Lower lobe of right lung (tissue), 2 donors: ENCODE data around the gene EFEMP2. TPM values are rescaled to one million over a fixed set of nuclear protein-coding genes. Genes with fewer than 3 reads are reported as not detected.

Experiments used
- ATAC-seq, 2 donors: fragments of 200-7000 bp; cut with Tn5 transposase; one replicate each; pipeline ENCODE4 v1.9.1; 2020 to 2022; ENCODE audit warnings: mild to moderate bottlenecking in 2 of 2, moderate library complexity in 2 of 2
- DNase-seq: peaks from one replicate; pipeline ENCODE4 v3.0.0-alpha.2; 2020
- H3K27ac ChIP-seq: fragments of 200-600 bp; one replicate; pipeline ENCODE4 v1.8.0; 2022
- H3K27me3 ChIP-seq: fragments of 200-600 bp; one replicate; pipeline ENCODE4 v1.8.0; 2022; ENCODE audit warnings: low read depth
- H3K36me3 ChIP-seq: fragments of 200-600 bp; one replicate; pipeline ENCODE4 v1.8.0; 2022; ENCODE audit warnings: mild to moderate bottlenecking
- H3K4me1 ChIP-seq: fragments of 200-600 bp; one replicate; pipeline ENCODE4 v1.8.0; 2022
- H3K4me3 ChIP-seq: fragments of 200-600 bp; one replicate; pipeline ENCODE4 v1.8.0; 2022; ENCODE audit warnings: mild to moderate bottlenecking
- H3K9me3 ChIP-seq: fragments of 200-600 bp; one replicate; pipeline ENCODE4 v1.8.0; 2022
- CTCF ChIP-seq: fragments of 200-600 bp; IDR thresholded peaks from one replicate; pipeline ENCODE4 v1.8.0; 2022; ENCODE audit warnings: antibody characterized with exemption, mild to moderate bottlenecking
- intact Hi-C: fragments of 100-400 bp; cut with DNase I; formaldehyde crosslinking; loops from one replicate; pipeline ENCODE4 v1.11.0; 2022
- total RNA-seq: library from RNA; stranded (reverse); fragmentation: NEBNext Ultra II Directional; extraction: Animal tissue kit (Norgen Biotek cat#: 25700); gene quantifications from one replicate; pipeline ENCODE4 v1.2.1, GENCODE V29; 2021
- donor health status: DM: no; HTN: yes; CAD: no; lungs with severe emphysema.

Gene EFEMP2
- total RNA-seq, 1 donor from 2014 or later: 53.9 TPM

GRCh38 chr11:65870706-65871681 lies 1.6 kb downstream of the EFEMP2 start:
- H3K4me3 ChIP-seq: peak overlapping the region; percentile 62
- intact Hi-C loops: no loop called here
- H3K27ac ChIP-seq: peak overlapping the region; percentile 87
- no peaks in the 10 kb centered on the region for H3K9me3 ChIP-seq
- DNase-seq (peak; percentile 53), ATAC-seq (no peak)
- no peak for TF ChIP-seq CTCF
- H3K27me3 ChIP-seq: no peaks in the 10 kb centered on the region
- H3K4me1 ChIP-seq: peaks cover 26% of the 10 kb centered on the region
- peaks cover 34% of the 10 kb centered on the region for H3K36me3 ChIP-seq

- no peak for TF ChIP-seq CTCF
- Histone ChIP-seq H3K4me3 (no peak overlapping the region), H3K36me3 (peaks cover 41% of the 10 kb centered on the region), H3K9me3 (no peaks in the 10 kb centered on the region), H3K27ac (no peak overlapping the region), H3K27me3 (no peaks in the 10 kb centered on the region), H3K4me1 (peaks cover 26% of the 10 kb centered on the region)
- DNase-seq: peak; percentile 48
- intact Hi-C loops: no loop called here
- no peak for ATAC-seq
These were observed 2.3 kb downstream of the EFEMP2 start for GRCh38 chr11:65870307-65870658.

- ATAC-seq (no peak), DNase-seq (peak; percentile 45)
- H3K9me3 ChIP-seq: no peaks in the 10 kb centered on the region
- no peak for TF ChIP-seq CTCF
- H3K36me3 ChIP-seq: peaks cover 46% of the 10 kb centered on the region
- no peaks in the 10 kb centered on the region for H3K27me3 ChIP-seq
- H3K4me3 ChIP-seq: no peak overlapping the region
- H3K4me1 ChIP-seq: peaks cover 26% of the 10 kb centered on the region
- H3K27ac ChIP-seq: no peak overlapping the region
- intact Hi-C loops: no loop called here
These were observed 2.8 kb downstream of the EFEMP2 start for GRCh38 chr11:65869643-65870306.

GRCh38 chr11:65868907-65869306 lies 3.7 kb downstream of the EFEMP2 start:
- no peak for TF ChIP-seq CTCF
- intact Hi-C loops: no loop called here
- H3K27ac ChIP-seq: no peak overlapping the region

GRCh38 chr11:65868076-65868667 lies 4.4 kb downstream of the EFEMP2 start:
- Histone ChIP-seq H3K27me3 (no peaks in the 10 kb centered on the region), H3K4me1 (peaks cover 19% of the 10 kb centered on the region), H3K9me3 (no peaks in the 10 kb centered on the region), H3K27ac (no peak overlapping the region), H3K4me3 (no peak overlapping the region), H3K36me3 (peaks cover 62% of the 10 kb centered on the region)
- DNase-seq (peak; percentile 47), ATAC-seq (no peak)
- TF ChIP-seq CTCF: no peak
- intact Hi-C loops: no loop called here

More at GRCh38 chr11:65868907-65869306, 3.7 kb downstream of the EFEMP2 start:
- peaks cover 23% of the 10 kb centered on the region for H3K4me1 ChIP-seq
- peaks cover 55% of the 10 kb centered on the region for H3K36me3 ChIP-seq
- H3K4me3 ChIP-seq: no peak overlapping the region
- DNase-seq (no peak), ATAC-seq (no peak)
- H3K27me3 ChIP-seq: no peaks in the 10 kb centered on the region
- no peaks in the 10 kb centered on the region for H3K9me3 ChIP-seq
